Heart left ventricle (tissue), 13 donors: Measurements from ENCODE around the gene RBMS3.

Experiments used
- CTCF ChIP-seq, 12 donors: fragments of 200-600 bp; sonication (generic) in 4 of 12; IDR thresholded peaks; one replicate each; pipeline versions ENCODE4 v1.5.0 to v1.8.0; 2018 to 2022; ENCODE audit warnings: antibody characterized with exemption in 12 of 12, mild to moderate bottlenecking in 5 of 12
- POLR2A ChIP-seq, 2 donors: fragments of 450-650 bp; IDR thresholded peaks; one replicate each; pipeline ENCODE4 v1.6.1; 2017; ENCODE audit warnings: antibody characterized with exemption in 2 of 2, mild to moderate bottlenecking in 2 of 2, moderate library complexity in 2 of 2
- donor health status: ischemic (EF 13 %, LVEDD 7.1; RV severe dilation, severe dysfunction).
- donor health status: DM: no; HTN: yes; CAD: no.
- donor health status: DM: no; HTN: no; CAD: no.
- donor health status: ischemic (EF 25% LVEDD 6.9; RV normal size, moderate dysfunction).
- donor health status: ischemic (EF 25% LVEDD 5.7; RV mildly dilated, moderate dysfunction).
- donor health status: ischemic (EF 35%, LVEDD 5.7; RV mildly dilated, moderate dysfunction).
- donor health status: nonischemic (EF 11% LVEDD 7.7; RV severe dilation, severe dysfunction).
- donor health status: DM: yes; HTN: yes; CAD: no.
- donor health status: PGD.
- donor health status: ischemic (EF 29% LVEDD 5.4; RV normal size, mild dysfunction).
- donor health status: nonischemic (EF 23%, LVEDD 6.1; RV moderate dilation, normal function).

GRCh38 chr3:29281094-29281343 is 148 bp downstream of the RBMS3 start:
- TF ChIP-seq CTCF (IDR thresholded peaks at IDR 0.05) (no peak), POLR2A (IDR thresholded peaks at IDR 0.05) (no peak)
